GM12865 (cell line): Measurements from ENCODE around the gene EID2B.

Experiments
- DNase-seq: peaks from one replicate; pipeline ENCODE4 v3.0.0; 2010; ENCODE audit warnings: low read depth
- H3K4me3 ChIP-seq: 2 replicates; pipeline ENCODE4 v1.5.1; 2011; ENCODE audit warnings: mild to moderate bottlenecking, low read depth, low read length, control low read depth
- CTCF ChIP-seq: IDR thresholded peaks from 2 replicates; pipeline ENCODE4 v1.5.1; 2011; ENCODE audit warnings: low read length, control low read depth, low read depth, inconsistent platforms; ENCODE audit not compliant: insufficient read depth; ENCODE audit errors: missing control alignments

Gene EID2B

GRCh38 chr19:39544226-39544903 is 11.7 kb upstream of the EID2B start:
- TF ChIP-seq CTCF, result no peak
- no peak for DNase-seq
- H3K4me3 ChIP-seq, result no peak overlapping the region

GRCh38 chr19:39543477-39543857 is 10.8 kb upstream of the EID2B start:
- H3K4me3 ChIP-seq, result no peak overlapping the region
- TF ChIP-seq CTCF, result no peak
- DNase-seq, result no peak

GRCh38 chr19:39542206-39542605 is 9.6 kb upstream of the EID2B start:
- no peak overlapping the region for H3K4me3 ChIP-seq
- no peak for DNase-seq
- no peak for TF ChIP-seq CTCF

GRCh38 chr19:39540333-39540673 is 7.7 kb upstream of the EID2B start:
- H3K4me3 ChIP-seq, result peak overlapping the region; percentile 26
- no peak for TF ChIP-seq CTCF

GRCh38 chr19:39539518-39540332 is 7.1 kb upstream of the EID2B start, which contains the start of gene EID2:
Gene EID2, minus strand, starts transcription at chr19:39540161. Its CDS starts 82 bp downstream, at chr19:39540079.
- peak within 1 kb of the TSS; percentile 89 for H3K4me3 ChIP-seq
- TF ChIP-seq CTCF, result peak; percentile 88
- peak; percentile 97 for DNase-seq

More at GRCh38 chr19:39540333-39540673, 7.7 kb upstream of the EID2B start:
- no peak for DNase-seq

GRCh38 chr19:39539165-39539517 is 6.5 kb upstream of the EID2B start:
- DNase-seq, result peak; percentile 25
- no peak for TF ChIP-seq CTCF
- peak overlapping the region; percentile 89 for H3K4me3 ChIP-seq

GRCh38 chr19:39533791-39534190 is 1.1 kb upstream of the EID2B start:
- no peak for TF ChIP-seq CTCF
- no peak overlapping the region for H3K4me3 ChIP-seq
- no peak for DNase-seq
